Prostate gland (tissue), 2 donors: Measurements from ENCODE around the gene RPL3. TPM values are rescaled to one million over a fixed set of nuclear protein-coding genes. Genes with fewer than 3 reads are reported as not detected.

Experiments used
- DNase-seq: peaks from one replicate; pipeline ENCODE4 v3.0.0-alpha.2; 2019; ENCODE audit warnings: low spot score
- H3K27ac ChIP-seq, 2 donors: fragments of 200-600 bp; sonication (generic); 2 replicates each; pipeline ENCODE4 v1.5.1; 2017 to 2019
- H3K27me3 ChIP-seq: fragments of 200-600 bp; sonication (generic); replicated peaks from 2 replicates; pipeline ENCODE4 v1.5.1; 2019; ENCODE audit not compliant: insufficient read depth
- H3K36me3 ChIP-seq, 2 donors: fragments of 200-600 bp; sonication (generic); 1 replicate in 1 of 2; 2 replicates in 1 of 2; pipeline versions ENCODE4 v1.5.1 to v1.8.1; 2017 to 2019
- H3K4me1 ChIP-seq: fragments of 200-600 bp; sonication (generic); replicated peaks from 2 replicates; pipeline ENCODE4 v1.5.1; 2019
- H3K4me3 ChIP-seq, 2 donors: fragments of 200-600 bp; sonication (generic); 2 replicates each; pipeline ENCODE4 v1.5.1; 2017 to 2019
- H3K9me3 ChIP-seq: fragments of 200-600 bp; sonication (generic); 2 replicates; pipeline ENCODE4 v1.5.1; 2017
- CTCF ChIP-seq, 4 experiments: fragments of 200-600 bp in 2 of 4; fragments of 450-650 bp in 2 of 4; sonication (generic) in 2 of 4; IDR thresholded peaks; 1 replicate in 3 of 4; 2 replicates in 1 of 4; pipeline ENCODE4 v1.5.1; 2016 to 2019; ENCODE audit warnings: antibody characterized with exemption in 4 of 4, mild to moderate bottlenecking in 2 of 4, moderate library complexity in 2 of 4
- POLR2A ChIP-seq: fragments of 450-650 bp; IDR thresholded peaks from one replicate; pipeline ENCODE4 v1.6.1; 2016; ENCODE audit warnings: antibody characterized with exemption, mild to moderate bottlenecking
- POLR2AphosphoS5 ChIP-seq: sonication (generic); formaldehyde crosslinking; IDR thresholded peaks from one replicate; pipeline ENCODE4 v1.6.1; 2017; ENCODE audit warnings: antibody characterized with exemption
- WGBS: methylation state at CpG from one replicate; pipeline ENCODE4 v1.1.5; 2018; 5-methylcytosine and 5-hydroxymethylcytosine counted together
- intact Hi-C: fragments of 100-400 bp; cut with DNase I; formaldehyde crosslinking; loops from one replicate; pipeline ENCODE4 v1.14.2; 2022
- total RNA-seq, 2 donors: library from RNA; depleted of rRNA; stranded (reverse); fragments of >200 nt; gene quantifications; one replicate each; pipeline ENCODE4 v1.1.0, GENCODE V29; 2016

The RPL3 gene
- total RNA-seq, 2 donors from 2014 or later: 2,375 to 2,654 TPM

GRCh38 chr22:39293766-39294368, 25.6 kb downstream of the RPL3 start:
- TF ChIP-seq POLR2AphosphoS5 (peak; percentile 24), POLR2A (no peak)
- H3K4me3 ChIP-seq: no peak overlapping the region
- WGBS: 64% methylated on average over 14 of the region's 15 CpGs
- no peak for DNase-seq
- no peaks in the 10 kb centered on the region for H3K9me3 ChIP-seq
- H3K27me3 ChIP-seq: no peaks in the 10 kb centered on the region
- peaks cover 23% of the 10 kb centered on the region for H3K4me1 ChIP-seq
- no peaks in the 10 kb centered on the region for H3K36me3 ChIP-seq
- intact Hi-C loops: no loop called here
- H3K27ac ChIP-seq: peak overlapping the region in 1 of 2 donors; percentile 32

- peak; percentile 91 for TF ChIP-seq POLR2AphosphoS5
- peak; percentile 33 for TF ChIP-seq POLR2A
- no peak for TF ChIP-seq CTCF (IDR thresholded peaks at IDR 0.05)
- peak; percentile 88 for DNase-seq
- intact Hi-C loops: no loop called here
- H3K27me3 ChIP-seq: no peaks in the 10 kb centered on the region
- no peak overlapping the region for H3K4me3 ChIP-seq
- H3K9me3 ChIP-seq: no peaks in the 10 kb centered on the region
- no peaks in the 10 kb centered on the region for H3K36me3 ChIP-seq
- 9% methylated on average over 12 of the region's 12 CpGs for WGBS
- H3K4me1 ChIP-seq: peaks cover 23% of the 10 kb centered on the region
- H3K27ac ChIP-seq: peak overlapping the region; percentile 61 to 71
Measured at GRCh38 chr22:39292561-39293074, 26.8 kb downstream of the RPL3 start.

GRCh38 chr22:39292031-39292462, 27.4 kb downstream of the RPL3 start:
- Histone ChIP-seq H3K9me3 (no peaks in the 10 kb centered on the region), H3K36me3 (no peaks in the 10 kb centered on the region), H3K4me1 (peaks cover 23% of the 10 kb centered on the region), H3K4me3 (no peak overlapping the region), H3K27me3 (no peaks in the 10 kb centered on the region), H3K27ac (peak overlapping the region; percentile 61 to 71)
- no peak for DNase-seq
- 43% methylated on average over 9 of the region's 19 CpGs for WGBS
- TF ChIP-seq CTCF (IDR thresholded peaks at IDR 0.05): no peak
- no peak for TF ChIP-seq POLR2AphosphoS5
- TF ChIP-seq POLR2A: no peak
- intact Hi-C loops: no loop called here

- no peaks in the 10 kb centered on the region for H3K27me3 ChIP-seq
- 91% methylated on average over 10 of the region's 10 CpGs for WGBS
- H3K4me3 ChIP-seq: no peak overlapping the region
- H3K36me3 ChIP-seq: no peaks in the 10 kb centered on the region
- TF ChIP-seq CTCF (IDR thresholded peaks at IDR 0.05) (no peak), POLR2AphosphoS5 (no peak), POLR2A (no peak)
- peak overlapping the region; percentile 61 to 71 for H3K27ac ChIP-seq
- DNase-seq: no peak
- intact Hi-C loops: no loop called here
- no peaks in the 10 kb centered on the region for H3K9me3 ChIP-seq
- H3K4me1 ChIP-seq: peaks cover 23% of the 10 kb centered on the region
Measured at GRCh38 chr22:39291523-39291922, 27.9 kb downstream of the RPL3 start.

GRCh38 chr22:39290724-39291161, 28.7 kb downstream of the RPL3 start:
- Histone ChIP-seq H3K36me3 (no peaks in the 10 kb centered on the region), H3K27ac (peak overlapping the region; percentile 61 to 71), H3K9me3 (no peaks in the 10 kb centered on the region), H3K4me1 (peaks cover 23% of the 10 kb centered on the region), H3K4me3 (no peak overlapping the region), H3K27me3 (no peaks in the 10 kb centered on the region)
- DNase-seq: peak; percentile 41
- TF ChIP-seq POLR2AphosphoS5 (peak; percentile 50), CTCF (IDR thresholded peaks at IDR 0.05) (no peak)
- WGBS: 25% methylated on average over 17 of the region's 17 CpGs
- intact Hi-C loops: no loop called here
